Activated T-helper 1 cell treated with anti-CD3 and anti-CD28 coated beads, Interleukin-12 subunit alpha, Interleukin-12 subunit beta, Interleukin-2, Interleukin-4 antibody, amounts not matched to agents 30 ng/mL and 10 ng/mL and 1 ng/mL, durations not matched to agents 14 hours and 24 hours and 36 hours (primary cell): ENCODE results near the gene ZER1. TPM values are rescaled to one million over a fixed set of nuclear protein-coding genes. Genes with fewer than 3 reads are reported as not detected.

Experiments used
- DNase-seq: peaks from one replicate; pipeline ENCODE4 v3.0.0; 2021; ENCODE audit warnings: low spot score
- H3K27ac Mint-ChIP-seq: one replicate; pipeline ENCODE4 v1.8.0; 2021; ENCODE audit warnings: mild to moderate bottlenecking, mixed read lengths
- H3K27me3 Mint-ChIP-seq: one replicate; pipeline ENCODE4 v1.8.0; 2022; ENCODE audit warnings: mild to moderate bottlenecking, moderate library complexity, mixed read lengths; ENCODE audit not compliant: insufficient read depth
- H3K36me3 Mint-ChIP-seq: one replicate; pipeline ENCODE4 v1.8.0; 2021; ENCODE audit warnings: low read depth, mixed read lengths
- H3K4me1 Mint-ChIP-seq: one replicate; pipeline ENCODE4 v1.8.0; 2021; ENCODE audit warnings: low read depth, mixed read lengths
- H3K4me3 Mint-ChIP-seq: one replicate; pipeline ENCODE4 v1.8.0; 2021; ENCODE audit warnings: mild to moderate bottlenecking, moderate library complexity, mixed read lengths
- H3K9me3 Mint-ChIP-seq: one replicate; pipeline ENCODE4 v1.8.0; 2021; ENCODE audit warnings: mixed read lengths
- intact Hi-C: fragments of 100-400 bp; cut with micrococcal nuclease; formaldehyde crosslinking; loops from one replicate; pipeline ENCODE4 v1.15.1; 2024
- total RNA-seq: library from RNA; stranded (reverse); gene quantifications from 2 replicates; pipeline ENCODE4 v1.2.3, GENCODE V29; 2022

Gene ZER1
- total RNA-seq, 1 donor from 2014 or later: 21.5 TPM

DNA sequence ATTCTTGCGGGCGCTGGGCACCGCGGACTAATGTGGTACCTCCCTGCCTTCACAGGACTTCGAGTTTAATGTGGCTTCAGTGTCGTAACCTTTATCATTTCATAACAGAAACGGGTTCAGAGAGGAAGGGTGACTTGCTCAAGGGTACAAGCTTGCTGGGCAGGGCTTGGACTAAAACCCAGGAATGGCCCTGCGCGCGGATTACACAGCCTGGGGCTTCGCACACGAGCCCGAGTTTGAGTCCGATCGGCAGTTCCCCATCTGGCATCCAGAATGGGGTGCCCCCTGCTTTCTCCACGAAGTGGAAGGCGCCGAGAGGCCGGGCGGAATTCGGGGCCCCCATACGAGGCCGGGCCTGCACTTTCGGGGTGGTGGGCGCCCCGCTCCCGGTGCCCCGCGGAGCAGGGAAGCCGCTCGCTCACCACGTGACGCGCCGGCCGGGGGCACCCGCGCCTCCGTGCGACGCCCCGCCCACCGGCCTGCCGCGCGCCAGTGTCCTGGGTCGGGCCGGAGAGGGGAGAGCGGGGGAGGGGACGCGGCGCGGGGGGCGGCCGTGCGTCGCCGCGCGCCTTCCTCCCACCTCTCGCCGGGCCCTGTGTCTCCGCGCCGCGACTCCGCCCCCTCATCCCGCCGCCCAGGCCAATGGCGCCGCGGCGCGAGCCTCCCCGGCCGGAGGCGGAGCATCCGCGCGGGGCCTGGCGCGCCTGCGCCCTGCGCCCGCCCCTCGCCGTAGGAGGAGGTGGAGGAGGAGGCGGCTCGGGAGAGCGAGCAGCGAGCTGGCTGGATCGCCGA is 83.0 kb downstream of the ZER1 start, which contains the start of gene SET:
SET (plus strand) TSS at position 722 of the 792 bp plus-strand sequence. CDS start 361 bp downstream, outside the sequence.
- DNase-seq: peak; percentile 93
- Mint-ChIP-seq H3K27me3 (no peaks in the 10 kb centered on the region), H3K36me3 (peaks cover 34% of the 10 kb centered on the region), H3K4me3 (peak within 1 kb of the TSS; percentile 87), H3K9me3 (no peaks in the 10 kb centered on the region), H3K27ac (peak within 1 kb of the TSS; percentile 98), H3K4me1 (peaks cover 66% of the 10 kb centered on the region)
- intact Hi-C loops: loop anchor here (1.0 to 5.0 kb wide), 5 partner anchors 32 to 394 kb away; partner anchors contain the start of genes DOLPP1, DYNC2I2, ENDOG and SH3GLB2

DNA sequence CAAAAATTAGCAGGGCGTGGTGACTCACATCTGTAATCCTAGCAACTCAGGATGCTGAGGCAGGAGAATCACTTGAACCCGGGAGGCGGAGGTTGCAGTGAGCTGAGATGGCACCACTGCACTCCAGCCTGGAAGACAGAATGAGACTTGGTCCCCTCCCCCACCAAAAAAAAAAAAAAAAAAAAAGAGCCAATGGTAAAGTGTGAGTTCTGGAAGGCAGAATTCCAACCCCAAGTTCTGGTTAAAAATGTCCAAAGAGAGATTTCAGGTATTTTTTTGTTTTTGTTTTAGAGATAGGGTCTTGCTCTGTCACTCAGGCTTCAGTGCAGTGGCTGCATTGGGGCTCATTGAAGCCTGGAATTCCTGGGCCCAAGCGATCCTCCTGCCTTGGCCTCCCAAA is 84.3 kb downstream of the ZER1 start:
- intact Hi-C loops: loop anchor here (2.0 to 5.0 kb wide), 2 partner anchors 259 to 395 kb away; partner anchors contain the start of genes DOLK, DOLPP1 and NUP188
- peak overlapping the region; percentile 42 for H3K27ac Mint-ChIP-seq

DNA sequence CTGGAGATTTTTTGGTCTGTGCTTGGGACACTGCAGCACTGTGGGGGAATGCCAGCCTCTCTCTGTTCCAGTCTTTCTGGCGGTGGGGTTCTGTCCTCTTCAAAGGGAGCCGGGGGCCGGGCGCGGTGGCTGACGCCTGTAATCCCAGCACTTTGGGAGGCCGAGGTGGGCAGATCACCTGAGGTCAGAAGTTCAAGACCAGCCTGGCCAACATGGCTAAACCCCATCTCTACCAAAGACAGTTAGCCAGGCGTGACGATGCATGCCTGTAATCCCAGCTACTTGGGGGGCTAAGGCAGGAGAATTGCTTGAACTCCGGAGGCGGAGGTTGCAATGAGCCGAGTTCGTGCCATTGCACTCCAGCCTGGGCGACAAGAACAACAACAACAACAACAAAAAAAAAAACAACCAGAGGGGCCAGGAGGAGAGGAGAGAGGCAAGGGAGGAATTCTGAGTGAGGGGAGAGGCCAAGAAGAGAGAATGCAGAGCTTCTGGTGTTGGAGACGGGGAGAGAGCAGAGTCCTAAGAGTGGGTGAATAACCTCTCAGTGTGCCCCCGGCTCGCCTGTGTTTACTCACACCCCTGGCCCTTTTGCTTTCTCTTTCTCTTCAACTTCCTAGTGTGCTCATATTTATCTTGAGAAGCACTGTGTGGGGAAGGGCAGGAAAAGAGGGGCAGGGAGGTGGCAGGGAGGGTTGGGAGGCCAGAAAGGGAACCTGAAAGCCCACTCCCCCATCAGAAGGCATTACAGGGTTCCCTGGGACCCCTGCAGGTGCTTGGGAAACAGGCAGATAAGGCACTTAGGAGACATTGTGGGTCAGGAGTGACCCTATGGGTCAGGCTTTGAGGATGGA is 85.9 kb downstream of the ZER1 start:
- Mint-ChIP-seq H3K27ac (peak overlapping the region; percentile 96), H3K36me3 (peaks cover 16% of the 10 kb centered on the region), H3K4me1 (peaks cover 48% of the 10 kb centered on the region), H3K27me3 (no peaks in the 10 kb centered on the region), H3K9me3 (no peaks in the 10 kb centered on the region), H3K4me3 (peak overlapping the region; percentile 96)
- intact Hi-C loops: loop anchor here (1.0 to 5.0 kb wide), 5 partner anchors 16 to 396 kb away; partner anchors contain the start of genes DOLK, DOLPP1, NUP188 and ODF2
- peak; percentile 46 for DNase-seq

More for the DNA sequence above, 84.3 kb downstream of the ZER1 start:
- peaks cover 23% of the 10 kb centered on the region for H3K36me3 Mint-ChIP-seq
- DNase-seq: no peak
- peaks cover 60% of the 10 kb centered on the region for H3K4me1 Mint-ChIP-seq
- peak overlapping the region; percentile 28 for H3K4me3 Mint-ChIP-seq
- no peaks in the 10 kb centered on the region for H3K9me3 Mint-ChIP-seq
- no peaks in the 10 kb centered on the region for H3K27me3 Mint-ChIP-seq

DNA sequence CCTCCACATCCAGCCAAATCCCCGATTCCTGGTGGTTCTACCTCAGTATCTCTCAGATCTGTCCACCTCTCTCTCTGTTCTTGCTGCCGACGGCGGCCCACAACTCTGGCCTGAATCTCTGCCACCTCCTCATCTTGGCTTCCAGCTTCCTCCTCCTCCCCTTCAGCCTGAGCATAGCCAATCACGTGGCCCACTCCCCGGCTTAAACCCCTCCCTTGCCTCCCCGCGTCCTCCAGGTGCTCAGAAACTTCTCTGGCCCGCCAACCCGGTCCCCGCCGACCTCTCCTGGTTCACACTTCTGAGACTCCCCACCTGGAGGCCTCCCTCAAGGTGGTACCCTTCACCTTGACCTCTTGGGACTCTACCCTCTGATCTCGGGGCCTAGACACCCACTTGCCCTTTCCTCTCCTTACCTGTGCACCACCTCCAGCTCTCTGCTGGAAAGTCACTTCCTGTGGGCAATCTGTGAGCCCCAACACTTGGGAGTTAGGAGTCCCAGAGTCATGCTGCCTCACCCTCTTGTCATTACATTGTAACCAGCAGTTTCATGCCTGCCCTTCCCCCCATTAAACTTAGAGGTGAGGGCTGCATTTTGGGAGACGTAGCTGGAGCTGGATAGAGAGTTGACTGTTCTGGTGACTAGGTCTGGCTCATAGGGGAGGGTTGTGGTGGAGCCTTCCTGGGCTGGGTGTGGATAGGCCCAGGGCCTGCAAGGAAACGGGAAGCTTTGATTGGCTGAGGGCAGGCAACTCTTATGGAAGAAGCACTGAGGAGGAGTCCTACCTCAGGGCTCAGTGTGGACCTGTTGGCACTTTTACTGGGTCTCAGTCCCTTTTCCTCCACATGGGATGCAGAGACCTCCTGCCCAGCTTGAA is 87.2 kb downstream of the ZER1 start:
- peaks cover 11% of the 10 kb centered on the region for H3K36me3 Mint-ChIP-seq
- intact Hi-C loops: loop anchor here (1.0 to 5.0 kb wide), 4 partner anchors 28 to 398 kb away; partner anchors contain the start of genes DOLPP1, DYNC2I2, ODF2 and SPTAN1
- H3K27ac Mint-ChIP-seq: peak overlapping the region; percentile 96
- no peaks in the 10 kb centered on the region for H3K9me3 Mint-ChIP-seq
- DNase-seq: peak; percentile 75
- no peaks in the 10 kb centered on the region for H3K27me3 Mint-ChIP-seq
- peak overlapping the region; percentile 96 for H3K4me3 Mint-ChIP-seq
- H3K4me1 Mint-ChIP-seq: peaks cover 48% of the 10 kb centered on the region

DNA sequence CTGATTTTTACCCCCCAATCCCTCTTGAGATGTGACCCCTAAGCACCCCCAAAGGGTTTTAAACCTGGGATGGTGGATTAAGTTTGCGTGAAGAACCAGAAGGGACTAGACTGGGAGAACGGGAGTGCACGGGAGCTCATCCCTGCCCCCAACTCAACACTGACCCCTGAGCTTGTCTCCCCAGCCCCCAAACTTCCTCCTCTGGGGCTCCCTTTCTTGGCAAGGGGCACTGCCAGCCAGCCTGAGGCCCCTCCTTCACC is 87.7 kb downstream of the ZER1 start:
- intact Hi-C loops: loop anchor here (1.0 to 2.0 kb wide), 3 partner anchors 28 to 227 kb away; partner anchors contain the start of genes DYNC2I2, ODF2 and SPTAN1
- Mint-ChIP-seq H3K4me3 (peak overlapping the region; percentile 96), H3K27me3 (no peaks in the 10 kb centered on the region), H3K27ac (peak overlapping the region; percentile 96), H3K9me3 (no peaks in the 10 kb centered on the region), H3K36me3 (peaks cover 11% of the 10 kb centered on the region), H3K4me1 (peaks cover 48% of the 10 kb centered on the region)
- no peak for DNase-seq

DNA sequence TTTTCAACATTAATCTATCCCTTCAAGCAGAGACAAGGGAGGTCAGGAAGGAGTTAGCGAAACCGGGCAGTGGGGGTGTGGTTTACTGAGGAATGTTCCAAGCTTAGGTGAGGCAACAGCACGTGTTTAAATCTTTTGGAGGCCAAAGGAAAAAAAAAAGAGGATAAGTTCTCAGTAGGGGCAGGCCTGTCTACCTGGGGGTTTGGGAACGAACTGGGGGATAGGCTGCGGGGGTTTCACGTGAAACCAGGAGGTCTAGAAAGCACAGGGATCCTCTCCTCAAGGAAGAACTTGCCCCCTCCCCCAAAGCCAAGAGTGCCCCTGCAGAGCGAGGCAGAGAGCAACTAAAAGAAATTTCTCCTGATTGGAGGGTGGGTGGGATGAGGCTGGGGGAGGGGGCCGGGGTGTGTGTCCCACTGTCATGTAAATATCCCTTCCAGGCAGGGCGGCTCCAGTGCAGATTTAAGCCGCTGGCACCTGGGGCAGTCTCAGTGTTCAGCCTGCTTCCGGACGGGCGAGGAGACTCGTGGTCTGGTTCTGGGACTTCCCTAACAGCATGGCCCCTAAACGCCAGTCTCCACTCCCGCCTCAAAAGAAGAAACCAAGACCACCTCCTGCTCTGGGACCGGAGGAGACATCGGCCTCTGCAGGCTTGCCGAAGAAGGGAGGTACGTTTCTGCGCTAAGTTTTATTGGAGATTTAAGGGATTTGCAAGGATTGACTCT is 88.2 kb downstream of the ZER1 start:
- DNase-seq: no peak
- Mint-ChIP-seq H3K27ac (peak overlapping the region; percentile 96), H3K27me3 (no peaks in the 10 kb centered on the region), H3K4me1 (peaks cover 48% of the 10 kb centered on the region), H3K36me3 (peaks cover 11% of the 10 kb centered on the region), H3K9me3 (no peaks in the 10 kb centered on the region), H3K4me3 (peak overlapping the region; percentile 96)
- intact Hi-C loops: loop anchor here (1.0 to 2.0 kb wide), 3 partner anchors 27 to 227 kb away; partner anchors contain the start of genes DYNC2I2, ODF2 and SPTAN1

Other genes starting within 250 kb of the ZER1 start
- 298 and 304 TPM in 2 replicates for gene SPTAN1, start 219.3 kb downstream of the ZER1 start, total RNA-seq
- gene DYNC2I2, start 115.1 kb downstream of the ZER1 start, total RNA-seq: 41.5 and 43.9 TPM in 2 replicates
- 775 and 795 TPM in 2 replicates for gene SET, start 82.7 kb downstream of the ZER1 start, total RNA-seq
- gene PKN3, start 69.4 kb downstream of the ZER1 start, total RNA-seq: 17.7 and 19.3 TPM in 2 replicates
- gene ZDHHC12, start 47.8 kb downstream of the ZER1 start, total RNA-seq: 51.7 and 54.4 TPM in 2 replicates
- gene TBC1D13, start 15.3 kb upstream of the ZER1 start, total RNA-seq: 21.2 and 22.3 TPM in 2 replicates
- 22.1 and 26.2 TPM in 2 replicates for gene ENDOG, start 46.6 kb upstream of the ZER1 start, total RNA-seq
- 151 and 158 TPM in 2 replicates for gene SPOUT1, start 57.9 kb upstream of the ZER1 start, total RNA-seq
- gene KYAT1, start 110.0 kb upstream of the ZER1 start, total RNA-seq: 10.6 and 12.2 TPM in 2 replicates
- gene LRRC8A, start 110.2 kb upstream of the ZER1 start, total RNA-seq: 30.1 and 32.9 TPM in 2 replicates
- 0.34 and 1.0 TPM in 2 replicates for gene PHYHD1, start 149.1 kb upstream of the ZER1 start, total RNA-seq
- 17.7 and 18.1 TPM in 2 replicates for gene DOLK, start 175.7 kb upstream of the ZER1 start, total RNA-seq
- gene NUP188, start 175.8 kb upstream of the ZER1 start, total RNA-seq: 154 and 158 TPM in 2 replicates